ENCODE measurements around the gene TSPAN31. TPM values are rescaled to one million over a fixed set of nuclear protein-coding genes. Genes with fewer than 3 reads are reported as not detected.
"Not testable (repeated sequence)": the region's sequence is repeated elsewhere in the genome, so short reads cannot be mapped to it uniquely, and the experiment has no call there.

TSPAN31 gene
- total RNA-seq, 1 donor from 2014 or later: 17.3 TPM

DNA sequence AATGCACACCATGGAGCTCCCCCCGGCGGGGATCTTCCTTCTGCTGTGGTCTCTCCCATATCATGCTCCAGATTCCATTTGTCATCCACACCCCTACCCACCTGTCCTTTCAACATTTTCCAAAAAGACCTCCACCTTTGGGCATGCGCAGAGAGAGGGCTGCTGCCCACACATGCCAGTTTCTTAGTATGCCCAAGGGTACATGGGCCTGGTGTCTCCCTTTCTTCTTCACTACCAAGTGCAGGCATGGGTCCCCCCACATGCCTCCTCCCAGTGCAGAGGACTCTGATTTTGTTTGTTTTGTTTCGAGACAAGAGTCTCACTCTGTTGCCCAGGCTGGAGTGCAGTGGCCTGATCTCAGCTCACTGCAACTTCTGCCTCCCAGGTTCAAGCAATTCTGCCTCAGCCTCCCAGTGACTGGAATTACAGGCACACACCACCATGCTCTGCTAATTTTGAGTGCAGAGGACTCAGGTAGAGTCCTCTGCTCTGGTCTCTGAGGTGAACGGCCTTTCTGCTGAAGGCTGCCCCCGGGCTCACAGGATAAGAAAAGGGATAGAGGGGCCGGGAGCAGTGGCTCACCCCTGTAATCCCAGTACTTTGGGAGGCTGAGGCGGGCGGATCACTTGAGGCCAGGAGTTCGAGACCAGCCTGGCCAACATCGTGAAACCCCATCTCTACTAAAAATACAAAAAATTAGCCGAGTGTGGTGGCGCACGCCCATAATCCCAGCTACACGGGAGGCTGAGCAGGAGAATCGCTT lies 22.8 kb upstream of the TSPAN31 start:
- intact Hi-C loops (cut with micrococcal nuclease): not testable (repeated sequence)

DNA sequence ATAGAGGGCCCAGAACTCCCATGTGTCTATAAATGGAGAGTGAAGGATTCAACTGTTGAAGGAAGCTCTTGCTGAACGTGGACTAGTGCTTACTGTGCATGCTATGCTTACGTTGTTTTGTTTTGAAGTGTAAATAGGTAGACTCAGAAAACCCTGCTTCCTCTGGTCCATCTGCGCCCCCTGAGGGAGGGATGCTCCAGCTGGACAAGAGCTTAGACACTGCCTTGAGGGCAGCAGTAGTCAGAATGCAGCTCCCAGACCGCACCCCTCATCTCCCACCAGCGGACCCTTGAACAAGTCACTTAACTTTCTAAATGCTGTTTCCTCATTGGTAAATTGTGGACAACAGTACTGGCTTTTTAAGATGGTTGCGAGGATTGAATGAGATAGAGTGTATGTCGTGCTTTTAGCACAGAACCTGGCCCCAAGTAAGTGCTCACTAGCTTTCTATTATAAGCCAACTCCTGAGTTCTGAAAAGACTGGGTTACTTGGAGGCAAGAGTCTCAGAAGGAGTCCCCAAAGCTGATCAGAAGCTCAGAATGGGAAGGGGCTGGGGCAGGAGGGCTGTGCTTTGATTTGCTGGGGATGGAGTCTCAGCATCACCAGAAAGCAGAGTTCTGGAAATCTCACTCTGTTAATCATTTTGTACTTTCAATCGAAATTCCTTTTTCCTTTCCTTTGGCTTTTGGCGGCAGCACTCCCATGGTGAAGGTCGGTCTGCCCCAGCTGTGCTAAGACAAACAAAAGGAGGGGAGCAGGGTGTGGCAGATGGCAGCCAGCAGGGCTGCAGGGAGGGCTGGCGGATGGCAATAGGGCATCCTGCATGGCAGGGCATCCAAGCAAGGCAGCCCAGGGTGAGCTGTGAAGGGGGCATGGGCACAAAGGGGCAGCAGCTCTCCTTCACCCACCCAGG lies 21.9 kb upstream of the TSPAN31 start:
- intact Hi-C loops (cut with micrococcal nuclease): no loop called here

DNA sequence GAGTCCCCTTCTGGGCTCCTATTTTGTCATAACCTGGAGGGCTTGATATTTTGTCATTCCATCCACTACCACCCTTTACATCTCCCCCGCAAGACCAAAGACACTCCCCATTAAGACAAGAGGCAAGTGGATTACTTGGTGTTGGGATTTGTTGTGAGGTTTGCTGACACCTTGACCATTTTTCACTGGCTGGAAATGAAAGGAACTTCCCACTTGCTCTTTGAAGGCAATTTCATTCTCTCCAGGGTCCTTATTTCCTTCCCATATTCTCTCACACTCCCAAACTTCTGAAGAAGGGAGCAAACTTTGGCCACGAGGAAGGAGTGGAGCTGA lies 21.2 kb upstream of the TSPAN31 start:
- intact Hi-C loops (cut with micrococcal nuclease): no loop called here

DNA sequence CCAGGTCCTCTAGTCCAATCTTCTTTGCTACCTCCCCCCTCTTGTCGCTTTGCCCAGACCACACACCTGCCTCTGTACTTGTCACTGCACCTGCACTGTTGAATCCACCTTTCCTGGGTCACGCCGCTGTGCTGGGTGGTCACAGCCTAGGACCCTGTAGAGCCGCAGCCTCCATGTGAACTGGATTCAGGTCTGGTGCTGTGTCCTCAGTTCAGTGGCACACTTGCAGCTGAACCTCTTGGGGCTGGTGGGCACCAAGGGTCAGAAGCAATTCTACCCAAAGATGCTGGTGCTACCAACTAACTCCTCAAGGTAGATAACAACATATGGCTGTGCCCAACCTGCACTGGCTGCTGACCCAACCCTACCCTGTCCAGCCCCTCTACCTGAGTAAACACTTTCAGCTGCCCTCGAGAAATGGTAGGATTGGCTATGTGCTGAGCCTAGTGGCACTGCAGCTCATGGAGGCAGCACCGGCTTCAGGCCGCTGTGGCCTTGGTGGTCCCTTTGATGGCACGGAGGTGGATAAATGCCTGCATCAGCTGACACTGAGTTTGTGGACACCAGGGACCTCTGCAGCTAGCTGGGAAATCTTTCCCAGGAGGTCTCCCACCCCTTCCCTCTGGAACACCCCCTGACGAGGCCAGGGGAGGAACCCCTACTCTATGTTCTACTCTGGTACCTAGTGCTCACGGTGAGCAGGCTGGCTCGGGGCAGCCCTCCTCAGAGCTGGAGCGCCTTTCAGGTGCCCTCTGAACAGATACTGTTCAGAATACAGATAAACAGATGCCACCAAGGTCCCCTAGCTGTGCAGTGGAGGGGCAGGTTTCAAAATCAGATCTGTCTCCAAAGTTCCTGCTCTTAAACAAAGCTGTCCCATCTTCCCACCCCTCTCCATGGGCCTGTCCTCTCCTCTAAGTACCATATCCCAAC lies 20.6 kb upstream of the TSPAN31 start:
- intact Hi-C loops (cut with micrococcal nuclease): no loop called here

DNA sequence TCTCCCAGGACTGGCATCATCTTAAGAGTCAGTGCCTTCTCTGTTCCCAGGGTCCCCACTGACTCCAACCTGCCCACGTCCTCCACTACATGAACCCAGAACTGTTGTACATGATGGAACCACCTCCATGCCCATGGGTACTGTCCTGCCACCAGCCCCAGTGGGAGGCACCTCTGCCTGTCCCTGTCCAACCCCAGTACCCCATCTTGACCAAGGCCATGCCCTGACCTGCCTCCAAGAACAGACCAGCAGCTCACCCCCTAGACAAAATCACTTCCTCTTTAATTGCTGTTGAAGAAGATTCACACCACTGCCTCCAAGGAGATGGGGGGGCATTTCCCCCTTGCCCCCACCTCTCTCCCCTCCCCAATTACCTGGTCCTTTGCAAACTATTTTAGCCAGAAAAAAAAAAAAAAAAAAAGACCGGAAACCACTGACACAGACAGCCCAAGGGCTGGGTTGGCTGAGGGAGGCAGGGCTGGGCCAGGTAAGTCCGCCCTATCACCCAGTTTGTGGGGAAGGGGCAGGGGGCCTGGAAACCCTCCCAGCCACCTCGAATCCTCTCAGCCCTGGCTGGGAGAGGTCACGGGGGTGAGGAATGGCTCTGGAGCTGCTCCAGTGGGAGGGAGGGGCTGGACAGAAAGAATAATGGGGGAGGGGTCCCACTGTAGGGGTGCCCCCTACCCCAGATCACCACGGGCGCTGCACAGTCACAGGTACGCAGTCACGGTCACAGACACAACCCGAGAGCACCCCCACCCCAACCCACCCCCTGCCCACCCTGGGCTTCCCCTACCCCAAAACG lies 19.7 kb upstream of the TSPAN31 start:
- intact Hi-C loops (cut with micrococcal nuclease): no loop called here

DNA sequence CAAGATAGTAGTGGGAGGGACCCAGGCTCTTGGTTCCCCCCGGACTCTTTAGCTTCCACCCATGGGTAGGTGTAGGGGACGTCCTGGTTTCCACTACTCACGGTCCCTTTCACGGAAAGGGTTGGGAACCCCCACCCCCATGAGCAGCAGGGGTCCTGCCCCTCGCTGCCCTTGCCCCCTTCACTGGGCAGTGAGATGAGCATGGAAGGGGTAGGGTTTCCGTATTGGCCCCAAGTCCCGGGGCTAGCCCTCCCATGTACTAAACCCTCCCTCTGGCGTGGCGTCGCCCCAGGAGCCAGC lies 19.0 kb upstream of the TSPAN31 start:
- intact Hi-C loops (cut with micrococcal nuclease): loop anchor here (2.0 kb wide), 1 partner anchor 17 kb away; no protein-coding TSS in a partner anchor

DNA sequence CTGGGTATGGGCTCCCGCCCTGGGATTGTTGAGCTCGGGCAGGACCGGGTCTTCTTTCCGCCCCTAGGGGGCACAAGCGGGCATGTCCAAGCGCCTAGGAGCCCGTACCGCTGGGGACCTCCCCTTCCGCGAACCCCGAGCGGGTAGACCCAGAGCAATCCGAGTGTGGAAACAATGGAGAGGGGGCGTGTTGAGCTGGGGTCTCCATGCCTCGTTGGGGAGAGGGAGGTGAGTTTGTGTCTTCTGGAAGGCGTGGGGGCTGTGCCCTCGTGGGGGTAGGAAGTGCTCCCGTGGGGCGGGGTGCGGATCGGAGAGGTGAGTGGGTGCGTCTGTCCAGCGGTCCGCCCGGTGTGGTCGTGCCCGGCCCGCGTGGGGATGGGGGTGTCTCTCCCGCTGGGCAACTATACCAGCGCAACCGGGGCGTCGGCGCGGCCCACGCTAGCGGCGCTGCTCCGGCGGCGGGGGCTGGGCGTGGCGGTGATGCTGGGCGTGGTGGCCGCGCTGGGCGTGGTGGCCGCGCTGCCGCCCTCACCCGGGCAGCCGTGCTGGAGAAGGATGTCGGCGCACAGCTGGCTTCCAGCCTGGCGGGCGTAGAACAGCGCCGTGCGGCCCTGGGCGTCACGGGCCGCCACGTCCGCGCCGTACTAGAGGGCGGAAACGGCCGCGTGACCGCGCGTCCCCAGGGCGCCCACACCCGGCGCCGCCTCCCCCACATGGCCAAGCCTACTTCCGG lies 18.5 kb upstream of the TSPAN31 start:
- intact Hi-C loops (cut with micrococcal nuclease): loop anchor here (2.0 kb wide), 1 partner anchor 16 kb away; no protein-coding TSS in a partner anchor

DNA sequence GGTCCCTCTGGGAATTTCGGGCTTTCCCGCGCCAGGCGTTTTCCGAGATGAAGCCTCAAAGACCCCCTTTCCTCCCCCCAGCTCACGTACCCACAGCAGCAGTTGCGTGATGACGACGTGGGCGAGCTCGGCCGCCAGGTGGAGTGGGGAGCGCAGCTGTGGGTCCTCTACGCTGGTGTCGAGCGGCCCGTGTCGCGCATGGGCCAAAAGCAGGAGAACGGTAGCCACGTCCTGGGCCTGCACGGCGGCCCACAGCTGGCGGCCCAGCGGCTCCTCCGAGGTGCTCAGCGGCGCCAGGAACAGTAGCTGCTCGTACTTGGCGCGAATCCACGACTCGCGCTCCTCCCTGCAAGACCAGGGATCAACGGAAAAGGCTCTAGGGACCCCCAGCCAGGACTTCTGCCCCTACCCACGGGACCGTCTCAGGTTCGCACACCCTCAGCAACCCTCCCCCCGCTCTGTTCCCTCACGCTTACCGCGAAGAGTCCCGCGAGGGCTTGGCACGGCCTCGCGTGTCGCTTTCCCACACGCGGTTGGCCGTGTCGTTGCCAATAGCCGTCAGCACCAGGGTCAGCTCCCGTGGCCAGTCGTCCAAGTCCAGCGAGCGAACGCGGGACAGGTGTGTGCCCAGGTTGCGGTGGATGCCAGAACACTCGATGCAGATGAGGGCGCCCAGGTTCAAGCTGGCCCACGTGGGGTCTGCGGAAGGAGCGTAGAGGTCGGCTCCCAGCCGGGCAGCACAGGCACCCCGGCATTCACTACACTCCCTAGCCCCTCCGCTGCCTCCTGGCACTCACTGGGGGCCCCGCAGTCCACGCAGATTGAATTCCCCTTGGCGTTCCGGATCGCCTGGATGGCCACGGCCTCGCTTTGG lies 17.7 kb upstream of the TSPAN31 start:
- intact Hi-C loops (cut with micrococcal nuclease): loop anchor here (2.0 kb wide), 1 partner anchor 16 kb away; no protein-coding TSS in a partner anchor

DNA sequence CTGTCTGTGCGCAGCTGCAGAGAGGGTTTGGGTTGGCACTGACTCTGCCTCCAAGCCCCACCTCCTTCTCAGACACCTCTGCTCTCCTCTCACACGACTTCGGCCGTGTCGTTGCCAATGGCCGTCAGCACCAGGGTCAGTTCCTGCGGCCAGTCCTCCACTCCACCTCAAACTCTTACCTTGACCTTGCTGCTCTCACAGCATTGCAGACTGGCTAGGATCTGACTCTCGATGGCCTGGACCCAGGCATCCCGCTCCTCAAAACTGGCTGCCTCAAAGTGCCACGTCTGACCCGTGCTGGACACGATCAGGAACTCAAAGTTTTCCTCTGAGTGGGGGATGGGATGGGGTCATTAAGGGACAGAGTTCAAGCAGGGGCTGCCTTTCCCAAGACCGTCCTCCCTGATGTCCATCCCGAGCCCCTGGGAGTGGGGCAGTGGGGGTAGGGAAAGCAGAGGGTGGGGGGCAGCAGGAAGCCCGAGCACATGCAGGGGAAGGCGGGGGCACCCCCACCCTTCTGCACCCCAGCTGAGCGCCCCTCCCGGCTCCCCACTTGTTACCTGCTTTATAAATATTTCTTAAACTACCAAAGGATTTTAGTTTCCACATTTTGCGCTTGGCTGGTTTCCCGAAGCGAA lies 17.0 kb upstream of the TSPAN31 start:
- intact Hi-C loops (cut with micrococcal nuclease): loop anchor here (2.0 kb wide), 1 partner anchor 15 kb away; no protein-coding TSS in a partner anchor

DNA sequence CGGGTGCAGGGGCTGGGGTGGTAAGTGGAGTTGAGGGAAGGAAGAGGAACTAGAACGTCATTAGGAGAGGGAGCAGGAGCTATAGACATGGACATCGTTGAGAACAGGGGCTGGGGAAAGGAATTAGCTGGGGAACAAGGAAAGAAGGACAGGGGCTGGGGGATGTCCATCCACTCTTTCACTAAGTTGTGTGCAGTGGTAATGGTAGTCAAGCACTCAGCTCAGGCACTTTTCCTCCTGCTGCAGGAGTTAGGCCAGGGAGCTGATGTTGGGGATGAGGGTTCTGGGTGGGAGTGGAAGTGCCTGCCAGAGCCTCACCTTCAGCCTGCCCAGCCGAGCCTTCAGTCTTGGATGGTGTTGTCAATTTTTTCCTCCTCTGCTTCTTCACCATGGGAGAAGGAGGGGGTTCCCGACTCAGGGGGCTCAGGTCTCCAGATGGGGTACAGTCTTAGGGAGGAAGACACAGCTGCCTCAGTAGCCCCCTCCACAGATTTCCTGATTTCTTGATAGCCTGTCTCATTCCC lies 15.5 kb upstream of the TSPAN31 start:
- intact Hi-C loops (cut with micrococcal nuclease): no loop called here

DNA sequence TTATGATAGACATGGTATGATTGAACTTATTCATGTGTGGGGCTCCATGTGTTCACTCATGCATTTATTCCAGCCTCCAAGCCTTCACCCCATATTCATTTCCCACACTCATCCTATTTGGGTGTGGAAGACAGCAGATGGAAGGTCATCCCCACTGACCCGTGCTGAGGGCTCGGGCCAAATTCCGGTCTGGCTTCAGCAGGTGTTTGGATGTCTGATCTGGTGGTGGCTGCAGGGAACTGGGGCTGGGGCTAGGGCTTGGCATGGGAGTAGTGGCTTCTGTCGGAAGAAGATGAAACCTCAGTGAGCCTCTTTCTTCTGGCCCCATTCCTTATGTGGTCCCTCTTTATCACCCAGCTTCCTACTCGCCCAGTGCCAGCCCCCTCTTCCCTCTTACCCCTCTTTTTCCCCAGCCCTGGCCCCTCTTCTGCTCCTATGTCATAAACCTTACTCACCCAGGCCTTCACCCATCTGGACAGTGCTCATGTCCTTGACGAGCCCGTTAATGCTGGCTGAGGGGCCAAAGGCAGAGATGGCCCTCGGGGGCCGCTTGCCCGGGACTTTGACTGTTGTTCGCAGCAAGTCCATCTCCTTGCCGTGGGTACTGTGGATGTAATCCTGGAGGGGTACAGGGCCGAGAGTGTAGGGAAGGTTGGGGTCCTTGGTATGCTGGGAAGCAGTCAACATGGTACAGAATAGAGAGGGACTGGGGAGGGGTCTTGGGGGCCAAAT lies 14.3 kb upstream of the TSPAN31 start:
- intact Hi-C loops (cut with micrococcal nuclease): no loop called here

DNA sequence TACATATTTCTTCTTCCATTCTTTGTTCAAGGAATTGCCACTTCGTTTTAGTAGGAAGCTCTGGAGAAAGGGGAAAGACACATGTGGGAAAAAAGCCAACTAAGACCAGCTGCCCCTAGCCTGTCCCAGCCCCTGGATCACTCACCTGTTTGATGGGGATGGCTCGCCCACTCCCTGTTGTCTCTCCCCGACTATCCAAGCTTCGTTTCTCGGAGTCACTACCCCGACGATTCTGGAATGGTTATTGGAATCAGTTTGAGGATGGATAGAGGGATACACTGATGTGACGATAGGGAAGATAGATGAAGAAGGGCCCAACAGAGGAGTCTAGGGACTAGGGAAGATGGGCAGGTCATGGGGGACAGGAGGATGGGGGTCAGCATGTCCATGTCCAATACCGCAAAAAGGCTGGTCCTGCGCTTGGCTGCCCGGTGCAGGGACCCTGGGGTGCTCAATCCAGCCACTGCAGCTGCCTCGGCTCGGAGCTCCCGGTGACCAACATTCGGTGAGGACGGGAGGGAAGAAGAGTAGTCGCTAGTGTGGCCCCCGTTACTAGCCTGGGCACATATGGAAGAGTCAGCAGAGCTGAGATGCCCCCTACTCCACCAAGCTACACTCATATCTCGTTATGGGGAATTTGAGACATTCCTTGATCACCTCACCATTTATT lies 13.3 kb upstream of the TSPAN31 start:
- intact Hi-C loops (cut with micrococcal nuclease): no loop called here

DNA sequence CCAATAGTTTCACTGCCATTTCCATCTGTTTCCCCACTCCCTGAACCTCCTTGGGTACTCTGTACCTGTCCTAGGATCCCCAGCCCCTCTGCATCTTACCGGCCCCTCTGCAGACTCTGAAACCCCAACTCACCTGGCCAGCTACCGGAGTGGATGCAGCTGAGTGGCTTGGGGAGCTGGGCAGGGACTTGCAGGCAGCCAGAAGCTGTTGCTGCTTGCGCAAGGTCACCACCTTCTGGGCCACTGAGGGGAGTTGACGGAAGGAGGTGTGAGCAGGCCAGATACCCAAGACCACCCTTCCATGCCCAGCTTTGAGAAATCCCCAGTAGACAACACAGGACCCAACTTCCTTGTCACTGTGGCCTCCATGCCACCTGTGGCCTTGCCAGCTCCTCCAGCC lies 12.6 kb upstream of the TSPAN31 start:
- intact Hi-C loops (cut with micrococcal nuclease): no loop called here

DNA sequence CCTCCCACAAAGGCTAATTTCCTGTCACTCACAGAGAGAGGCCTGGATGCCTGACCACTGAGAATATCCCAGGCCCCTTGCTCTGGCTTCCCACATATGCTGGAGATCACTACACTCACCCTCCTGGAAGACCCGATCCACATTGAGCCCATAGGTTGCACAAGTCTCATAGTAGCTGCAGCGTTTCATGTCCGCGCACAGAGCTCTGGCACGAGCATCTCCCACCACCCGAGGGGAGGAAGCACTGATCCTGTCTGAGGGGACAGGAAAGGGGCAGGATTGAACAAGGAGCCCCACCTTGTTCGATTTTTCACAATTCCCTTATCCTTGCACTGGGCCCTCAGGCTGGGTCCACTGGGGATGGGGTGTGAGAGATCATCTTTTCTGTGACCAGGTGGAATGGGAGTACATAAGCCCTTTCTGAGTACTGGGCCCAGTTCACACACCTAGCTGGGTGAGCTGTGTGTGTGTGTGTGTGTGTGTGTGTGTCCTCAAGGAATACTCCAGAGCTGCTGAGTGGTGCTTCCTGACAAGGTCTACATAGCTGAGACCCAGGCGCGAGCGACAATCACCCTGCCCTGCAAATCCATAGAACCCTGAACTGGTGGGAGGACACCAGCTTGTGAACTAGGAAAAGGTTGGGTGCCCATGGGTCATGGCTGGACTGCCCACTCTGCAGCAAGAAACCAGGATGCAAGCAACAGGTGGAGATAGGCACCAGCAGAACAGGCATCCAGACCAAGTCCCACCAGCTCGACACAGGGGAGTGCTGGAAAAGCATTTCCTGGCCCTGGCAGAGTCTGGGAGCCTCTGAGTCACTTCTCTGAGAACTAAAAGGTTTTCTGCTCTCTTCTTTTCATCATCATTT lies 11.9 kb upstream of the TSPAN31 start:
- intact Hi-C loops (cut with micrococcal nuclease): no loop called here

DNA sequence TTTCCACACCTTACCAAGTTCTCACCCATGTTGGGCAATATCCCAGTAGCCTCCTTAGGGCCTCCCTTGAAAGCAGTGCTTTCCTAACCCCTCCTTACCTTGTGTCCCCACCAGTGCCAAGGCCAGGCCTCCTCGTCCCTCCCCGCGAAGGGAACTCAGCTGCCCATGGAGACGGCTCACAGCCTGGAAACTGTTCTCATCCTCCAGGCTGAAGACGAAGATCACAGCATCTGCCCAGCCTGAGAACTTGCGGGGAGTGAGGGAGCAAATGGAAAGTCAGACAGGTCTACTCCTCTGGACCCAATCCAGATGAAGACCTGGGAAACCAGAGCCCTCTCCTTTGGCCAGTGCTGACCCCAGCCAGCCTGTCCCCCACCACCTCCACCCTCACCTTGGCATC lies 10.9 kb upstream of the TSPAN31 start:
- intact Hi-C loops (cut with micrococcal nuclease): no loop called here

DNA sequence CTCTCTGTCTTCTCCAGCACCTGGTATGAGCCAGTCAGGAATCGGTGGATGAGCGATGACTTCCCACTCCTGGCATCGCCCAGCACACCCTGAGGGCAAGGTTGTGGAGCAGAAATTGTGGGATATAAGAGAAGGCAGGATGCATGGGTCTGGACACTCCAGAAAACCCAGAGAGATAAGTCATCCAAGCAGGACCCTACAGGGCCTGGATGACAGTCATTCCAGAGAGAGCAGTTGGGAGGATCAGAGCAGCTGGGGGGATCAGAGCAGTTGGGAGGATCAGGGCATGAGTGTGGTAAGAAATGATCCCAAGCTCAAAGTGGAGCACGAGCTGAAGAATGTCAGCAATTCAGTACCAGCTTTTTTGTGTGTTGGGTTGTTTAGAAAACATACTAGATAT lies 10.2 kb upstream of the TSPAN31 start:
- intact Hi-C loops (cut with micrococcal nuclease): no loop called here

Measured in T-helper 2 cell treated with Interferon-gamma antibody and Interleukin-4, amounts not matched to agents 100 ng/mL and 5 ng/mL, for 36 hours (primary cell).